SK-N-SH (cell line): ENCODE data around the gene DNAJC5. TPM values are rescaled to one million over a fixed set of nuclear protein-coding genes. Genes with fewer than 3 reads are reported as not detected.

Source experiments
- CTCF ChIA-PET: fragments of 300-600, 350-600 bp; formaldehyde crosslinking; extraction: SDS; loops from one replicate; lab custom pipeline; 2021; lab: Yijun Ruan, JAX
- POLR2A ChIA-PET: fragments of 350-600 bp; sonication (Branson Sonifier 250); formaldehyde crosslinking; extraction: SDS; loops from one replicate; lab custom pipeline; 2020; ENCODE audit warnings: antibody characterized with exemption, inconsistent platforms; lab: Yijun Ruan, JAX
- DNase-seq: peaks from one replicate; pipeline ENCODE4 v3.0.0; 2012
- H2AFZ ChIP-seq: fragments of 200-600 bp; sonication (generic); 2 replicates; pipeline ENCODE4 v1.8.1; 2016; ENCODE audit warnings: antibody characterized with exemption, mild to moderate bottlenecking, low read depth
- H3F3A ChIP-seq: fragments of 200-600 bp; sonication (generic); replicated peaks from 2 replicates; pipeline ENCODE3; 2016; ENCODE audit warnings: antibody characterized with exemption, mild to moderate bottlenecking; ENCODE audit not compliant: insufficient read depth
- H3K27ac ChIP-seq, 2 experiments: fragments of 200-500 bp in 1 of 2; fragments of 200-600 bp in 1 of 2; sonication (Bioruptor generic) in 1 of 2; sonication (generic), shearing (Covaris generic) in 1 of 2; 2 replicates each; pipeline versions ENCODE4 v1.5.1 to v1.6.1; 2014 to 2016; ENCODE audit warnings: low read depth in 2 of 2, inconsistent platforms in 1 of 2, low read length in 1 of 2, mild to moderate bottlenecking in 1 of 2, mixed read lengths in 1 of 2
- H3K27me3 ChIP-seq: fragments of 200-600 bp; sonication (generic), shearing (Covaris generic); 2 replicates; pipeline ENCODE4 v1.6.1; 2016; ENCODE audit warnings: mixed run types; ENCODE audit not compliant: insufficient read depth
- H3K36me3 ChIP-seq, 2 experiments: fragments of 200-500 bp in 1 of 2; fragments of 200-600 bp in 1 of 2; sonication (Bioruptor generic) in 1 of 2; sonication (generic) in 1 of 2; replicated peaks in 1 of 2; 2 replicates each; pipeline versions ENCODE3 to v1.5.1; 2014 to 2016; ENCODE audit warnings: low read length in 1 of 2, mild to moderate bottlenecking in 1 of 2; ENCODE audit not compliant: insufficient read depth in 2 of 2, control insufficient read depth in 1 of 2
- H3K4me1 ChIP-seq, 2 experiments: fragments of 200-500 bp in 1 of 2; fragments of 200-600 bp in 1 of 2; sonication (Bioruptor generic) in 1 of 2; sonication (generic), shearing (Covaris generic) in 1 of 2; 2 replicates each; pipeline versions ENCODE4 v1.5.1 to v1.6.1; 2014 to 2016; ENCODE audit warnings: low read depth in 1 of 2, low read length in 1 of 2, mixed run types in 1 of 2; ENCODE audit not compliant: insufficient read depth in 2 of 2, control insufficient read depth in 1 of 2
- H3K4me2 ChIP-seq: fragments of 200-600 bp; sonication (generic), shearing (Covaris generic); 2 replicates; pipeline ENCODE4 v1.6.1; 2017; ENCODE audit warnings: mixed run types
- H3K4me3 ChIP-seq, 2 experiments: fragments of 200-500 bp in 1 of 2; fragments of 200-600 bp in 1 of 2; sonication (Bioruptor generic) in 1 of 2; sonication (generic), shearing (Covaris generic) in 1 of 2; 2 replicates each; pipeline versions ENCODE4 v1.5.1 to v1.8.1; 2014 to 2016; ENCODE audit warnings: low read depth in 2 of 2, inconsistent platforms in 1 of 2, low read length in 1 of 2, mild to moderate bottlenecking in 1 of 2, mixed read lengths in 1 of 2, moderate library complexity in 1 of 2
- H3K79me2 ChIP-seq: fragments of 200-600 bp; sonication (generic); 2 replicates; pipeline ENCODE4 v1.8.1; 2017; ENCODE audit warnings: mild to moderate bottlenecking; ENCODE audit not compliant: insufficient read depth
- H3K9ac ChIP-seq: fragments of 200-600 bp; sonication (generic); 2 replicates; pipeline ENCODE4 v1.6.1; 2017; ENCODE audit warnings: mixed run types
- H3K9me2 ChIP-seq: fragments of 200-600 bp; sonication (generic); 2 replicates; pipeline ENCODE4 v1.6.1; 2017; ENCODE audit warnings: mixed run types
- H3K9me3 ChIP-seq: fragments of 200-600 bp; sonication (generic); 2 replicates; pipeline ENCODE4 v1.6.1; 2017; ENCODE audit warnings: mixed run types, mild to moderate bottlenecking, moderate library complexity
- H4K20me1 ChIP-seq: fragments of 200-600 bp; sonication (generic); 2 replicates; pipeline ENCODE4 v1.6.1; 2017; ENCODE audit warnings: mild to moderate bottlenecking, mixed run types; ENCODE audit not compliant: insufficient read depth
- CHD2 ChIP-seq: fragments of 150-350 bp; IDR thresholded peaks from 2 replicates; pipeline ENCODE4 v1.6.1; 2018; ENCODE audit warnings: low read length; ENCODE audit not compliant: partially characterized antibody
- EP300 ChIP-seq, 2 experiments: IDR thresholded peaks; 2 replicates each; pipeline versions ENCODE4 v1.4.0 to v1.6.1; 2012; ENCODE audit warnings: borderline replicate concordance in 1 of 2, low read depth in 1 of 2, low read length in 1 of 2
- EZH2phosphoT487 ChIP-seq: fragments of 200-600 bp; sonication (generic); IDR thresholded peaks from 2 replicates; pipeline ENCODE4 v1.6.1; 2017; ENCODE audit warnings: low read depth, mixed run types, mild to moderate bottlenecking, antibody characterized with exemption, moderate library complexity, borderline replicate concordance
- FOSL2 ChIP-seq: IDR thresholded peaks from 2 replicates; pipeline ENCODE4 v1.4.0; 2012; ENCODE audit warnings: low read depth, mild to moderate bottlenecking, moderate library complexity, borderline replicate concordance
- FOXJ3 ChIP-seq: sonication (generic); formaldehyde crosslinking; IDR thresholded peaks from 2 replicates; pipeline ENCODE4 v1.5.1; 2020; ENCODE audit warnings: mild to moderate bottlenecking, missing genetic modification reagents
- GABPA ChIP-seq: IDR thresholded peaks from 2 replicates; pipeline ENCODE4 v1.4.0; 2012; ENCODE audit warnings: low read depth, mild to moderate bottlenecking
- GATA2 ChIP-seq: sonication (generic); formaldehyde crosslinking; IDR thresholded peaks from 2 replicates; pipeline ENCODE4 v1.5.0; 2020; ENCODE audit warnings: mild to moderate bottlenecking, missing genetic modification reagents
- MEF2A ChIP-seq: IDR thresholded peaks from 2 replicates; pipeline ENCODE4 v1.4.0; 2012; ENCODE audit warnings: low read depth, borderline replicate concordance
- NFIC ChIP-seq: IDR thresholded peaks from 2 replicates; pipeline ENCODE4 v1.4.0; 2012; ENCODE audit warnings: borderline replicate concordance
- POLR2AphosphoS5 ChIP-seq: IDR thresholded peaks from 2 replicates; pipeline ENCODE4 v1.6.1; 2012; ENCODE audit warnings: low read depth, low read length
- RCOR1 ChIP-seq: fragments of 150-350 bp; IDR thresholded peaks from 2 replicates; pipeline ENCODE4 v1.6.1; 2017; ENCODE audit warnings: antibody characterized with exemption, low read length
- SIN3A ChIP-seq: IDR thresholded peaks from 2 replicates; pipeline ENCODE4 v1.6.1; 2012; ENCODE audit warnings: low read depth, mild to moderate bottlenecking, low read length, moderate library complexity, borderline replicate concordance
- YY1 ChIP-seq: IDR thresholded peaks from 2 replicates; pipeline ENCODE4 v1.4.0; 2012; ENCODE audit warnings: low read depth, mild to moderate bottlenecking
- WGBS: methylation state at CpG from one replicate; pipeline ENCODE4 v1.1.6; 2017; ENCODE audit warnings: low lambda C conversion rate; 5-methylcytosine and 5-hydroxymethylcytosine counted together
- polyA plus RNA-seq, 3 experiments: library from polyadenylated mRNA; depleted of rRNA; stranded (reverse); fragments of >200 nt; gene quantifications; 2 replicates each; pipeline ENCODE4 v1.2.3, GENCODE V29; 2012
- TF ChIP-seq, protein P1 (sequence below): IDR thresholded peaks from 2 replicates; pipeline ENCODE4; 2012

Gene DNAJC5
- polyA plus RNA-seq, 1 of the 3 experiments (the other 2 are of a cell fraction) = 24.2 TPM

DNA sequence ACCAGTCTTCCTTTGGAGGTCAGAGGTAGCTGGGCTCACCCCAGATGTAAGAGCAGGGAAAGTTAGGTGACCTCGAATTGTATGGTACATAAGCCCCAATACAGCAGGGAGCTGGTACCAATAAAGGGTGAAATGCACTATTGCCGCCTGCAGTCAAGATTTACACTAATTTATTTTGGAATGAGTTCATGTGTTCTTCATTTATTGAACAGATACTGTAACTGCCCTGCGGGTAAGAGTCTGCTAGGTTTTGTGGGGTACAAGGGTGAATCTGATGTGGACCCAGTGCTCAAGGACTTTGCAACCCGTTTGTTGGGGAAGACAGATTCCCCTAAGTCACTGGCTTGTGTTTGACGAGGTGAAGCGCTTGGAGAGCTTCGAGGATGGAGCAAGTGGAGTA lies 2.5 kb upstream of the DNAJC5 start (continued):
- TF ChIP-seq YY1 (no peak), RCOR1 (no peak), SIN3A (no peak), MEF2A (no peak), NFIC (no peak), FOSL2 (no peak), EZH2phosphoT487 (no peak), GATA2 (CRISPR knock-in tag) (no peak)
- TF ChIP-seq, protein P1, sequence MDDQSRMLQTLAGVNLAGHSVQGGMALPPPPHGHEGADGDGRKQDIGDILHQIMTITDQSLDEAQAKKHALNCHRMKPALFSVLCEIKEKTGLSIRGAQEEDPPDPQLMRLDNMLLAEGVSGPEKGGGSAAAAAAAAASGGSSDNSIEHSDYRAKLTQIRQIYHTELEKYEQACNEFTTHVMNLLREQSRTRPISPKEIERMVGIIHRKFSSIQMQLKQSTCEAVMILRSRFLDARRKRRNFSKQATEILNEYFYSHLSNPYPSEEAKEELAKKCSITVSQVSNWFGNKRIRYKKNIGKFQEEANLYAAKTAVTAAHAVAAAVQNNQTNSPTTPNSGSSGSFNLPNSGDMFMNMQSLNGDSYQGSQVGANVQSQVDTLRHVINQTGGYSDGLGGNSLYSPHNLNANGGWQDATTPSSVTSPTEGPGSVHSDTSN = no peak

DNA sequence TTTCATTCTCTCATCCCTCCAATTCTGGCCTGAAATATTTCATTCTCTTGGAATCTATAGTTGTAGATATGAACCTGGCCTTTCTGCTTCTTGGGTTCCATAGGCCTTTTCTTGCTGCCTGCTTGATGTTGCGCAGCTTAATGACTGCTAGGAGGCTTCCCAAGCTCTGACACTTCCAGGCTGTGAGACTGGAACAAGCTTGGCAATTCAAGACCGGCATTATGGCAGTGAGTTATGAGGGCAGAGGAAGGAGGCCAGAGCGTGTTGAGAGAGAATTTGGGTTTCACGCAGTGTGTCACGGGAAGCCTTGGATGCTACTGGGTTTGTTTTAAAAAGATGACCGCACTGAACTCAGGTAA lies 948 bp upstream of the DNAJC5 start:
- H3K4me3 ChIP-seq = peak overlapping the region; percentile 54 to 71; a peak in 3 of 4 replicates

DNA sequence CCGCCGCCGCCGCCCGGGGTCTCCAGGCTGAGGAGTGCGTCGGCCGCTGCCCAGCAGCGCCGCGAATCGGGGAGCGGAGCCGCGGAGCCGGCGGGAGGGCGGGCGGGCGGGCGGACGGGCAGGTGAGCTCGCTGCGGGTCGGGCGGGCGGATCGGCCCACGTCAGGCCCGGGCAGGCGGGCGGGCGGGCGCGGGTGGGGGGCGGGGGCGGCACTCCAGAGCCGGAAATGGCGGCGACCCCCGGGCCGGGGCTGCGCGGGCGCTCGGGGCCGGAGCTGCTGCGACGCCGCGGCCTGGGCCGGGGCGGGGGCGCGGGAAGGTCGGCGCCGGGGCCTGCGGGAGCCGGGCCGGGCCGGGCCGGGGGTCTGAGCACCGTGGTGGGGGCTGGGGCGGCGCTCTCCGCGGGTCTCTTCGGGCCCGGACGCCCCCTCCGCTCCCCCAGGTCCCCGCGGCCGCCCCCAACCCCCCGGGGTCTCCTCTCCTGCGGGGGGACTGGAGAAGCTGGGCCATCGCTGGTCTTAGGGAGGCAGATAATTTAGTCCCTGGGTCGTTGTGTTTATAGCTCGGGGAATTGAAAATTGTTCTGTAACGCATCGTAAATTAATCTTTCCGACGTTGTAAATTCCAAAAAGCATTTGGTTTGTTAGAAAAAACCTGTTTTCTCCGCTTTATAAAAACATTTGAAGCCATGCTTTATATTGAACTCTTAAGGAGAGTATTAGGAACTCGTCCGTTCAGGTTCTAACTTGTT lies 451 bp downstream of the DNAJC5 start:
- H3K79me2 ChIP-seq = peaks cover 50% of the 10 kb centered on the region
- peak overlapping the region; percentile 54 to 71 for H3K4me3 ChIP-seq
- no peak for TF ChIP-seq FOXJ3 (CRISPR knock-in tag)
- TF ChIP-seq, all 33 proteins: peak for 0
- Histone ChIP-seq H3K9me3 (no peaks in the 10 kb centered on the region), H3K27ac (peak overlapping the region in 1 of 2 experiments; percentile 28; a peak in 2 of 4 replicates), H3F3A (peaks cover 25% of the 10 kb centered on the region), H3K36me3 (peaks cover 0 to 12% of the 10 kb centered on the region in 2 experiments), H3K4me1 (peaks cover 7 to 15% of the 10 kb centered on the region in 2 experiments; a peak in 3 of 4 replicates), H3K4me2 (peak overlapping the region; percentile 83), H3K9me2 (no peaks in the 10 kb centered on the region), H2AFZ (no peak overlapping the region; the same call in 1 of the 2 replicates), H3K27me3 (no peaks in the 10 kb centered on the region), H4K20me1 (peaks cover 56% of the 10 kb centered on the region), H3K9ac (peak overlapping the region; percentile 69)
- ChIA-PET CTCF (interaction anchor here (0.6 to 2.2 kb wide), 8 partner anchors 11 to 357 kb away, joined by 3 to 7 read pairs (median 3); partner anchors contain the start of gene PRPF6), POLR2A (no interaction called here)
- 4% methylated on average over 11 of the region's 87 CpGs for WGBS
- DNase-seq = no peak

More for the DNA sequence above, 948 bp upstream of the DNAJC5 start:
- peaks cover 36% of the 10 kb centered on the region for H3K79me2 ChIP-seq
- no peaks in the 10 kb centered on the region for H3K9me3 ChIP-seq
- WGBS = 72% methylated on average over 6 of the region's 6 CpGs
- peaks cover 44% of the 10 kb centered on the region for H4K20me1 ChIP-seq
- H3K27ac ChIP-seq = peak overlapping the region in 1 of 2 experiments; percentile 19; a peak in 1 of 4 replicates
- DNase-seq = no peak
- H3K36me3 ChIP-seq = peaks cover 6 to 26% of the 10 kb centered on the region in 2 experiments
- H3K27me3 ChIP-seq = no peaks in the 10 kb centered on the region
- H2AFZ ChIP-seq = no peak overlapping the region
- ChIA-PET POLR2A (interaction anchor here (0.7 to 1.4 kb wide), 2 partner anchors 9 to 29 kb away, joined by 3 to 6 read pairs; partner anchors contain the start of gene TPD52L2), CTCF (interaction anchor here (0.6 to 2.0 kb wide), 4 partner anchors 15 to 176 kb away, joined by 3 to 6 read pairs (median 3); no protein-coding TSS in a partner anchor)
- H3K4me2 ChIP-seq = peak overlapping the region; percentile 82; the same call in 1 of the 2 replicates
- peaks cover 25% of the 10 kb centered on the region for H3F3A ChIP-seq
- H3K9me2 ChIP-seq = no peaks in the 10 kb centered on the region
- peaks cover 7 to 15% of the 10 kb centered on the region in 2 experiments; a peak in 3 of 4 replicates for H3K4me1 ChIP-seq
- no peak overlapping the region for H3K9ac ChIP-seq
- TF ChIP-seq GATA2 (CRISPR knock-in tag) = no peak
- no peak for TF ChIP-seq GABPA
- TF ChIP-seq CHD2 = no peak
- no peak for TF ChIP-seq POLR2AphosphoS5
- no peak for TF ChIP-seq SIN3A
- no peak for TF ChIP-seq EP300 (IDR thresholded peaks at IDR 0.05; ENCODE audit: borderline replicate concordance in 1 of 2, low read depth in 1 of 2, low read length in 1 of 2)
- no peak for TF ChIP-seq FOXJ3 (CRISPR knock-in tag)
- no peak for TF ChIP-seq YY1
